Amniotic epithelial cell (primary cell): Measurements from ENCODE around the gene AHR.
"Not testable (repeated sequence)": the region's sequence is repeated elsewhere in the genome, so short reads cannot be mapped to it uniquely, and the experiment has no call there.

Source experiments
- DNase-seq: peaks from one replicate; pipeline ENCODE4 v3.0.0-alpha.2; 2010; ENCODE audit warnings: low read depth

AHR gene

GRCh38 chr7:17339952-17340351, 41.5 kb downstream of the AHR start:
- DNase-seq = no peak

DNA sequence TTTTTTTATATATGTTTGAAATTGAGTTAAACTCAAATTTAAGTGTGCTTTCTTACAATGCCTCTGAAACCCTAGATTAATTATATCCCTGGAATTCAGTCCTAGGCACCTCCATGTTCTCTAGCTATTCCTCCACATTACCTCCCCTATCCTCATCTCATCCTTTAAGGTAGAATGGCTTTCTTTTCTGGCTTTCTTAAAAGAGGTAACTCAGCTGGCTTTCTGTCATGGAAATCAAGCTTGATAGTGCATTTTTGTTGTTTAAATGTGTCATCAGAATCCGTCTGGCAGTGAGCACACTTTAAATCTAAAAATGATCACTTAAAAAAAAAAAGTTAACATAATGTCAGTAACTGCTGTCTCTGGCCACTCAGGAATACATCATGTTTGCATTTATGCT, 42.2 kb downstream of the AHR start:
- DNase-seq = no peak

- DNase-seq = no peak
These were observed 44.3 kb downstream of the AHR start for GRCh38 chr7:17342756-17343155.

GRCh38 chr7:17347401-17347800, 48.9 kb downstream of the AHR start:
- peak; percentile 49 for DNase-seq

GRCh38 chr7:17348932-17349331, 50.5 kb downstream of the AHR start:
- DNase-seq = not testable (repeated sequence)

DNA sequence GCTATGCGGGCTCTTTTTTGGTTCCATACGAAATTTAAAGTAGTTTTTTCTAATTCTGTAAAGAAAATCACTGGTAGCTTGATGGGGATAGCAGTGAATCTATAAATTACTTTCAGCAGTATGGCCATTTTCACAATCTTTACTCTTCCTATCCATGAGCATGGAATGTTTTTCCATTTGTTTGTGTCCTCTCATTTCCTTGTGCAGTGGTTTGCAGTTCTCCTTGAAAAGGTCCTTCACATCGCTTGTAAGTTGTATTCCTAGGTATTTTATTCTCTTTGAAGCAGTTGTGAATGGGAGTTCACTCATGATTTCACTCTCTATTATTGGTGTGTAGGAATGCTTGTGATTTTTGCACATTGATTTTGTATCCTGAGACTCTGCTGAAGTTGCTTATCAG, 51.9 kb downstream of the AHR start:
- not testable (repeated sequence) for DNase-seq

DNA sequence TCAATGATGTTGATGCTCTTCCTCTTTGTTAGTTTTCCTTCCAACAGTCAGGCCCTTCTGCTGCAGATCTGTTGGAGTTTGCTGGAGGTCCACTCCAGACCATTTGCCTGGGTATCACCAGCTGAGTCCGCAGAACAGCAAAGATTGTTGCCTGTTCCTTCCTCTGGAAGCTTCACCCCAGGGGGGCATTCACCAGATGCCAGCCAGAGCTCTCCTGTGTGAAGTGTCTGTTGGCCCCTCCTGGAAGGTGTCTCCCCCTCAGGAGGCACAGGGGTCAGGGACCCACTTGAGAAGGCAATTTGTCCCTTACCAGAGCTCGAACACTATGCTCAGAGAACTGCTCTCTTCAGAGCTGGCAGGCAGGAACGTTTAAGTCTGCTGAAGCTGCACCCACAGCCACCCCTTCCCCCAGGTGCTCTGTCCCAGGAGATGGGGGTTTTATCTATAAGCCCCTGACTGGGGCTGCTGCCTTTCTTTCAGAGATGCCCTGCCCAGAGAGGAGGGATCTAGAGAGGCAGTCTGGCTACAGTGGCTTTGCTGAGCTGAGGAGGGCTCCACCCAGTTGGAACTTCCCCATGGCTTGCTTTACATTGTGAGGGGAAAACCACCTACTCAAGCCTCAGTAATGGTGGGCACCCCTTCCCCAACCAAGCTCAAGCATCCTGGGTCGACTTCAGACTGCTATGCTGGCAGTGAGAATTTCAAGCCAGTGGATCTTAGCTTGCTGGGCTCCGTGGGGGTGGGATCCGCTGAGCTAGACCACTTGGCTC, 55.4 kb downstream of the AHR start:
- DNase-seq = not testable (repeated sequence)

DNA sequence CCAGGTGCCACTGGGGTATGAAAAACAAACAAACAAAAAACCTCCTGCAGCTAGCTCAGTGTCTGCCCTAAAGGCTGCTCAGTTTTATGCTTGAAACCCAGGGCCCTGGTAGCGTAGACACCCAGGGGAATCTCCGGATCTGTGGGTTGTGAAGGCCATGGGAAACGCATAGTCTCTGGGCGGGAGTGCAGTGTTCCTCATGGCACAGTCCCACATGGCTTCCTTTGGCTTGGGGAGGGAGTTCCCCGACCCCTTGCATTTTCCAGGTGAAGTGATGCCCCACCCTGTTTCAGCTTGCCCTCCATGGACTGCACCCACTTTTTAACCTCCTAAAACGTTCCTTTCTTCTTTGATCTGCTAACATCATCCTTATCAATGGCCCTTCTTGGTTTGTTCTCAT, 56.0 kb downstream of the AHR start:
- DNase-seq = no peak

DNA sequence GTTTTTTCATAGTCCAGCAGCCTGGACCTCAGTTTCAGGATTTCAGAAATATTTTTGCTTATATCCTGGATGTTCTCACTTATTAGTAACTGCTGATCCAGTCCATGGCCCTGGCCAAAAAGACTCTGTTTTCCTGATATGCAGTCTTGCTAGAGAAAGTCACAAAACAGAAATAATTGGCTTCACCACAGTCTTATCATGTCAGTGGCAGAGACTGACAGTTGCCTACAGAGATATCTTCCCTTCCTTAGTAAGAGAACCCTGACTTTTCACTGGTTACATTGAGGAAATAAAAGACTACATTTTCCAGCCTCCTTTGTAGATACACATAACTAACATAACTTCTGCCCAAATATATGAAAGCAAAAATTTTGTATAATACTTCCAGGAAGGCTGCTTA, 56.6 kb downstream of the AHR start:
- DNase-seq = no peak

DNA sequence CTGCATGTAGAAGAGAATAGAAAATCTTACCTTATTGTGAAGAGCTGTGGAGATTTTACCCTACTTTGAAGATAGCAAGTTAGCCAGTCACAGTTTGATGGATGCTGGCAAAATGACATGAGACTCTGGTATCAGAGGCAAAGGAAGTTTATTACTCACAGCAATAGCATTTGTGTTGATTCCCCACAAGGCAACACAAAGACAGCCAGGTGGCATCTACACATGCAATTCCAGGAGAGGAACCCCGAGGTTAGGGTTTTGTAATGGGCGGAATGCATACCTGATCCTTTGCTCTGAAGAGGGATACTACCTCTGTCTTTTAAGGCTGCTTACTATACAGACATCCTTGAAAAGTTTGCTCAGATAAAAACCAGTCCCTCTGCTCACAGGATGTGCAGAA, 59.5 kb downstream of the AHR start:
- DNase-seq = peak; percentile 22

GRCh38 chr7:17359610-17360009, 61.2 kb downstream of the AHR start:
- DNase-seq = no peak

DNA sequence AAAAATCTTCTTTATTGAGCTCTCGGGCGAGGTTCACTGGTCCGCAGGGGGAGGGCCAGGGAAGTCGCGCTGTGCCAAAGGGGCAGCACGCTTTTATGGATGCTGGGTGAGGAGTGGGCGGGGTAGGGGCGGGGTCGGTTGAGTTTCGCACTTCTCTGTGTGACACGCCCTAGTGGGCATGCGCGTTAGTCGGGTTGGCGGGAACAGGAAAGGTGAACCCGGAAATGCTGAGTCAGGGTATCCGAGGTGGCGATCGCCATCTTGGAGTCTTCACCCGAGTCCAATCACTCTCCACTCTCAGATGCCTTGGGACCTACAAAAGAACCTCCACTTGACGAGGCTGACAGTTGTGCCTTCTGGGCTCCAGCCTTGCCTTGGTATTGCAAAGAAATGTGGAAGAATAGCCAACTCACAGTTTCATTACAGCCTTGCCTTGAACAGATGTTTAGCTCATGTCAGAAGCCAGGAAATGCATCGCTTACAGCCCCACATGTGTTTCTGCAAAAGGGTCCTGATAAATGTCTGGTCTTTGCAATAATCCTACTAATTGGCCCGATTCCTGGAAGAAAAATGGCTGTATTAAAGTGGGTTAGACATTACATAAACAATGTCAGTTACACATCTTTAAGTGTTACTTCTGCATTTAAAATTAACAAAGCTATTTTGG, 64.1 kb downstream of the AHR start:
- peak; percentile 31 for DNase-seq

GRCh38 chr7:17364671-17365070, 66.2 kb downstream of the AHR start:
- DNase-seq = peak; percentile 8

GRCh38 chr7:17365775-17366174, 67.3 kb downstream of the AHR start:
- no peak for DNase-seq

GRCh38 chr7:17367502-17367901, 69.0 kb downstream of the AHR start:
- DNase-seq = peak; percentile 12

DNA sequence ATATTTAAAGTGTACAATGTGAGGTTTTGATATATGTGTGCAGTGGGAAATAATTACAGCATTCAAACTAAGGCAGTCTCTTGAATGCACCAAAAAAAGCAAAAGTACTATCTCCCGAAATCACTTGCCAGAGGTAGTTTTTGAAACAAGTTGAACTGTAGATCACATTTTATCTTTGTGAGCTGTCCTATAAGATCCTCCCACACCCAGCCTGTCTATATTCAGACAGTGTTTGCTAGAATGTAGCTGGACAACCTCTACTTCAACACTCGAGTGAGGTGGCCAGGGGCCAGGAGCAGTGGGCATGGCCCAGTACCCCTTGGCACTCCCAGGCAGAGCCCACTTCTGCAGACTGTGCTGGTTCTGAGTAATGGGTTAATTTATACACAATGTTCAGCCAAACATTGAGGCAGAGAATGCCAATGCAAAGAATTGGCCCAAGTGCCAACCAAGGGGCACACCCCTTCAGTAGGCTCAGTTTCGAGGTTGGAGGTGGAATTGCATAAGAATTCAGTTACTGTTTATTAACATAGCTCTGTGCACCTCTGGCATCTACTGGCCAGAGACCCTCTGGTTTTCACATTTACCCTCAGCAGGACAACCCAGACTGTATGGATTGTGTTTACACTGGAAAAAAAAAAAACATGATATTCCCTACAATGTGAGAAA, 70.5 kb downstream of the AHR start:
- peak; percentile 50 for DNase-seq

- peak; percentile 99 for DNase-seq
These were observed 71.4 kb downstream of the AHR start for GRCh38 chr7:17369691-17370426.

DNA sequence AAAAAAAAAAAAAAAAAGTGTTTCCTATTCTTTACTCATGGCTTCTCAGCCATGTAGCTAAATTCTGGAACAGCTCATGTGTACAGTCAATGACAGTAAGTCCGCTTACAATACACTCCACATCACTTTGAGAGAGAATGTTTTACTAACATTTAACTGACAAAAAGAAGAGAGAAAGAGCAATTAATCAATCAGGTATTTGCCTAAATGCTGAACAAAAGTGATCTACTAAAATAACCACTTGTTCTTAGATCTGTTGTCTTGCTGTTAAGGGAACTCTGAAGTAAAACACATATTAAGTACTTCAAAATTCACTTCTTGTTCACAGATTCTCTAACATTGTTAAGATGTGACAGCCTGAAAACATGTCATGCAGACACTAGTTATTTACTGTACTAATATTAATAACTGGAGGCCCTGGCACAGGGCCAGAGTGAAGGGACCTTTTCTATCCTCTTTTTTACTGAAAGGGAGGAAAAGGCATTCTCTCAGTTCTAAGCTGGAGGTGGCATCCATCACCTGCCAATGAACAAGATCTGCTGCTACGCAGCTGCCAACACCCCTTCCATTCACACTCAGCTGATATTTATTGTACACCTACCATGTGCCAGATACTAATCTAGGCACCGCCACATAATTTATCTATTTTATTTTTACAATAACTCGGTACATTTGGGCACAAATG, 72.6 kb downstream of the AHR start:
- DNase-seq = peak; percentile 17

DNA sequence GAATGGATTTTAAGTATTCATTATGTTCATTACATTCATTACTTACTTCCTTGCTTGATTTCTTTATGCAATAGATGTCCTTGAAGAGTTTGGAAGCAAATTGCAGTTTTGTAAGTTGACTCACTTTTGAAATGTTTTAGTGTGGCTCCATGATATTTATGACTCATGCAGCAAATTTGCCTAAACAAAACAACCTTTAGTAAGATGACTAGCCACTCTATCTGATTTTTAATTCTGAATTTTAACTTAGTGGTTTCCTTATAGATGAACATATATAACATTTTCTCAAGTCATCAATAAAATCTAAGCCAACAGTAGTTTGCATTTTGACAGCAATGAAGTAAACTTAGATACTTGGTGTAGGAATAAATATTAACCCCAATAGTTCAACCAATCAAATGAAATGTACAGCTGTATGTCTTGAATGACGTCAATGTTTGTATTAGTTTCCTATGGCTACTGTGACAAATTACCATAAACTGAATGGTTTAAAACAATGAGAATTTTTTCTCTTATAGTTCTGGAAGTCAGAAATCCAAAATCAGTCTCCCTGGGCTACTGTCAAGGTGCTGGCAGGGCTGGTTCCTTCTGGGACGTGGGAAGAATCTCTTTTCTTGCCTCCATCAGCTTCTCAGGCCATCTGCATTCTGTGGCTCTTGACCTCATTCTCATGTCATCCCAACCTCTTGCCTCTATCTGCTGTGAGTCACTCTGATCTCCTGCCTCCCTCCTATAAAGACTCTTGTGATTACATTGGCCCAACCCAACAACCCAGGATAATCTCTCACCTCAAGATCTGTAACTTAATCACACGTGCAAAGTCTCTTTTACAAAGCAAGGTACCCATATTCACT, 73.4 kb downstream of the AHR start:
- peak; percentile 97 for DNase-seq

DNA sequence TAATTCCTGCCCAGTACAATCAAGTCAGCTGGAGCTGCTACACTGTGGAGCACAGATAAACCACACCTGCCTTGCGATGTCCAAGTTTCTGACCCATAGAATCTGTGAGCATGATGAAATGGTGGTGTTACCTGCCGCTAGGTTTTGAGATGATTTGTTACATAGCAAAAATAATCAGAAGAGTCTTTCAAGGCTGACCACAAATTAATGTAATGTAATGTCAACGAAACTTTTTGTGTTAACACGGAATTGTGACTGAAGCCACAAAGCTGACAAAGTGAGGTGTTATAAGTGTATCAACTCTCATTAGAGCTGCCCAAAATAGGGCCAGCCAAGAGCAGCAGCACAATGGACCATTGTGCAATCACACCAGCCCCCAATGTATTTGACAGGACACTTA, 75.7 kb downstream of the AHR start:
- DNase-seq = no peak

GRCh38 chr7:17374654-17375053, 76.2 kb downstream of the AHR start:
- no peak for DNase-seq
